ENCODE results near the gene CA10. TPM values are rescaled to one million over a fixed set of nuclear protein-coding genes. Genes with fewer than 3 reads are reported as not detected.

Gene CA10
- total RNA-seq, 2 donors from 2014 or later = 0.26 TPM; not detected in 1

GRCh38 chr17:52024300-52024870, 134.1 kb downstream of the CA10 start:
- Histone ChIP-seq H3K4me1 (no peaks in the 10 kb centered on the region), H3K9me3 (no peaks in the 10 kb centered on the region), H3K36me3 (replicated peaks in 1 of 2; ENCODE audit: insufficient read depth in 1 of 2, low read depth in 2 of 2) (no peaks in the 10 kb centered on the region), H3K27me3 (no peaks in the 10 kb centered on the region), H3K4me3 (no peak overlapping the region), H3K27ac (no peak overlapping the region)
- DNase-seq = no peak
- intact Hi-C loops (cut with DNase I) = no loop called here
- no peak for TF ChIP-seq CTCF (IDR thresholded peaks at IDR 0.05)
- no peak for TF ChIP-seq POLR2A (IDR thresholded peaks at IDR 0.05)
- ATAC-seq = no peak
- WGBS, 2 donors = 14 to 25% methylated on average over 2 of the region's 2 CpGs

- Histone ChIP-seq H3K9me3 (no peaks in the 10 kb centered on the region), H3K27me3 (no peaks in the 10 kb centered on the region), H3K4me1 (no peaks in the 10 kb centered on the region), H3K36me3 (replicated peaks in 1 of 2; ENCODE audit: insufficient read depth in 1 of 2, low read depth in 2 of 2) (no peaks in the 10 kb centered on the region), H3K4me3 (no peak overlapping the region), H3K27ac (no peak overlapping the region)
- DNase-seq (no peak), ATAC-seq (no peak)
- TF ChIP-seq CTCF (IDR thresholded peaks at IDR 0.05) (no peak), POLR2A (IDR thresholded peaks at IDR 0.05) (no peak)
- WGBS, 2 donors = 92 to 96% methylated on average over 1 of the region's 1 CpG
- intact Hi-C loops (cut with DNase I) = no loop called here
Observed at GRCh38 chr17:52011064-52011463, 147.4 kb downstream of the CA10 start.

GRCh38 chr17:51999654-52000053, 158.9 kb downstream of the CA10 start:
- WGBS, 2 donors = 81 to 83% methylated on average over 3 of the region's 3 CpGs
- H3K27me3 ChIP-seq = no peaks in the 10 kb centered on the region
- no peak overlapping the region for H3K4me3 ChIP-seq
- DNase-seq = no peak
- no peak for TF ChIP-seq POLR2A (IDR thresholded peaks at IDR 0.05)
- no peak for TF ChIP-seq CTCF (IDR thresholded peaks at IDR 0.05)
- no peak for ATAC-seq
- H3K9me3 ChIP-seq = no peaks in the 10 kb centered on the region
- no peaks in the 10 kb centered on the region for H3K4me1 ChIP-seq
- H3K27ac ChIP-seq = no peak overlapping the region
- intact Hi-C loops (cut with DNase I) = no loop called here
- no peaks in the 10 kb centered on the region for H3K36me3 ChIP-seq (replicated peaks in 1 of 2; ENCODE audit: insufficient read depth in 1 of 2, low read depth in 2 of 2)

- TF ChIP-seq CTCF (IDR thresholded peaks at IDR 0.05) (no peak), POLR2A (IDR thresholded peaks at IDR 0.05) (no peak)
- intact Hi-C loops (cut with DNase I) = no loop called here
- no peaks in the 10 kb centered on the region for H3K4me1 ChIP-seq
- no peaks in the 10 kb centered on the region for H3K36me3 ChIP-seq (replicated peaks in 1 of 2; ENCODE audit: insufficient read depth in 1 of 2, low read depth in 2 of 2)
- 17 to 29% methylated on average over 2 of the region's 2 CpGs for WGBS, 2 donors
- no peaks in the 10 kb centered on the region for H3K9me3 ChIP-seq
- H3K27me3 ChIP-seq = no peaks in the 10 kb centered on the region
- H3K27ac ChIP-seq = no peak overlapping the region
- DNase-seq = no peak
- ATAC-seq = no peak
- H3K4me3 ChIP-seq = no peak overlapping the region
Observed at GRCh38 chr17:51997723-51998122, 160.8 kb downstream of the CA10 start.

- Histone ChIP-seq H3K4me3 (no peak overlapping the region), H3K27me3 (no peaks in the 10 kb centered on the region), H3K27ac (no peak overlapping the region), H3K4me1 (no peaks in the 10 kb centered on the region), H3K9me3 (no peaks in the 10 kb centered on the region), H3K36me3 (replicated peaks in 1 of 2; ENCODE audit: insufficient read depth in 1 of 2, low read depth in 2 of 2) (no peaks in the 10 kb centered on the region)
- no peak for TF ChIP-seq POLR2A (IDR thresholded peaks at IDR 0.05)
- TF ChIP-seq CTCF (IDR thresholded peaks at IDR 0.05) = no peak
- DNase-seq (no peak), ATAC-seq (no peak)
- intact Hi-C loops (cut with DNase I) = no loop called here
Observed at GRCh38 chr17:51995797-51996403, 162.6 kb downstream of the CA10 start.
